LoVo (cell line): ENCODE data around the gene LILRB2.
"Not testable (repeated sequence)": the region's sequence is repeated elsewhere in the genome, so short reads cannot be mapped to it uniquely, and the experiment has no call there.

Experiments
- DNase-seq: peaks from one replicate; pipeline ENCODE4 v3.0.0-alpha.2; 2016; ENCODE audit warnings: low spot score

LILRB2 gene

GRCh38 chr19:54271587-54271986, 9.3 kb downstream of the LILRB2 start:
- DNase-seq: not testable (repeated sequence)

GRCh38 chr19:54271106-54271505, 9.8 kb downstream of the LILRB2 start:
- DNase-seq: no peak

- no peak for DNase-seq
Measured at GRCh38 chr19:54268936-54269335, 12.0 kb downstream of the LILRB2 start.

DNA sequence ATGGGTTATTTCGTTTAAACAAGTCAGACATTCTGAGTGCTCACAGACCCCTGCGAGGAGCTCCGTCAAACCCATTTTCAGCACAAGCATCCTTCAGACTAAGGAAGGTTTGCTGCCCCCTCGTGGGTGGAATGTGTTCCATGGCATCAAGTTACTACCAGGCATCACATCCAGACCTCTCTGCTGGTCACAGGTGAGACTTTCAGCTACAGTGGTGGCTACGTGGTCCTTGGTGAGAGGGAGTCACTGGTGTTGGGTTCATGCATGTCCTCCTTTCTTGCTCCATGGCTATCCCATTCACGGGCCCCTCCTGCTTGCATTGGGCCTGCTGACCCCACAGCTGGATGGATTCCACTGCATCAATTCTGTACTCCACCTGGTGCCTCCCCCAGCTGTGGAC, 14.8 kb downstream of the LILRB2 start:
- peak; percentile 79 for DNase-seq

- no peak for DNase-seq
Measured at GRCh38 chr19:54262470-54262869, 18.4 kb downstream of the LILRB2 start.

GRCh38 chr19:54262066-54262465, 18.8 kb downstream of the LILRB2 start:
- no peak for DNase-seq

- no peak for DNase-seq
Measured at GRCh38 chr19:54257116-54257480, 23.8 kb downstream of the LILRB2 start, which contains the start of gene LILRB5. LILRB5 (minus strand) TSS chr19:54257273; CDS start chr19:54257193, 80 bp downstream.

- DNase-seq: no peak
Measured at GRCh38 chr19:54256250-54257115, 24.4 kb downstream of the LILRB2 start.

DNA sequence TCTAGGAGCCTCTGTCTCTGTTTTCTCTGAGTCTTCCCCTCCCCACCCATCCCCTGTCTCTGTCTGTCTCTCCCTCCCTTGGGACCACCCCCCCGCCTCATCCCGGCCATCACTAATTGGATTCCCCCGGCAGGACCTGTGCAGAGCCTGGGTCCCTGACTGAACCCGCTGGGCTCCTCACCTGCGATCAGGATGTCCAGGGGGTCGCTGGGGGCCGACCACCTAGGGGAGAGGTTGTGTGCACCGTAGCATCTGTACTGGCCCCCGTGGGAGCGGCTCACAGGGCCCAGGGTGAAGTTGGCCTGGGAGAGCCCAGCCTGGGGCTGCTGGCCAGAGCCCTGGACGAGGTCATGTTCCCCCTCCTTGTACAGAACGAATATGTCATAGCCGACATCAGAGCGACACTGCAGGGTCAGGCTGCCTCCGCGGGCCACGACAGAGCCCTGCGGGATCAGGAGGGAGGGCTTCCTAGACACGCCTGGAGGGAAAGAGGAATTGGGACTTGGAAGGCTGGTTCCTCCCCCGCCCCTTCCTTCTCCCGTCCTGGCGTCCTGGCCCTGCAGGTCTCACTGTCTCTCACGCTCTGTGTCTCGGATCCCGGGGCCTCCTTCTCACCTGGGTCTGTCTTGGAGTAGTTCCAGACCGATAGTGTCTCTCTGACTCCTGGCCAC, 25.7 kb downstream of the LILRB2 start:
- no peak for DNase-seq

DNA sequence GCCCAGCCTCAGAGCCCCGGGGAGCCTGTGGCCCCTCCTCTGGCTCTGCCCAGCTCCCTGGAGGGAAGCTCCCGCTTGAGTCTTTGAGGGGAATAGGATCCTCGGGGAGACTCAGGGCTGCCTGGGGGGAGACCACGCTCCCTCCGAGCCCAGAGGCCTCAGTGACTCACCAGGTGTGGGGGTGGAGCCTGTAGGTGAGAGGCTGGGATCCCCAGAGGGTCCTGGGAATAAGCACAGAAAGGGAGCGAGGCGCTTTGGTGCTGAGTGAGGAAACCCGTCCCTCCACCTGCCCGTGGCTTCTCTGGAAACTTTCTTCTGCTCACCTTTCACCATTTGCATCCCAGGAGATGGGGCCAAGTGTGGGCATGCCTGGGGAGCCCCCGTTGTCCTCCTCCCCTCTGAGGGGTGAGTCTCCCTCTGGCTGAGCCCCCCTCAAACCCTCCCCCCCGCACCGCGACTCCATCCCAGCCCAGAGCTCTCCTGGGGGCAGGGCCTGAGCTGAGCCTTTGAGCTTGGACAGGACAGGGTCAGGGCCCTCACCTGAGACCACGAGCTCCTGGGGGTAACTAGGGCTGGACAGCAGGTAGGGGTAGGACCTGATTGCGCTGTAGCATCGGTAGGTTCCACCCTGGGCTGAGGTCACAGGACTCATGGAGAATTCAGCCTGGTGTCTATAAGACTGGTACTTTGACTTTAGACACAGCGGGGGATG, 26.6 kb downstream of the LILRB2 start:
- DNase-seq: no peak

DNA sequence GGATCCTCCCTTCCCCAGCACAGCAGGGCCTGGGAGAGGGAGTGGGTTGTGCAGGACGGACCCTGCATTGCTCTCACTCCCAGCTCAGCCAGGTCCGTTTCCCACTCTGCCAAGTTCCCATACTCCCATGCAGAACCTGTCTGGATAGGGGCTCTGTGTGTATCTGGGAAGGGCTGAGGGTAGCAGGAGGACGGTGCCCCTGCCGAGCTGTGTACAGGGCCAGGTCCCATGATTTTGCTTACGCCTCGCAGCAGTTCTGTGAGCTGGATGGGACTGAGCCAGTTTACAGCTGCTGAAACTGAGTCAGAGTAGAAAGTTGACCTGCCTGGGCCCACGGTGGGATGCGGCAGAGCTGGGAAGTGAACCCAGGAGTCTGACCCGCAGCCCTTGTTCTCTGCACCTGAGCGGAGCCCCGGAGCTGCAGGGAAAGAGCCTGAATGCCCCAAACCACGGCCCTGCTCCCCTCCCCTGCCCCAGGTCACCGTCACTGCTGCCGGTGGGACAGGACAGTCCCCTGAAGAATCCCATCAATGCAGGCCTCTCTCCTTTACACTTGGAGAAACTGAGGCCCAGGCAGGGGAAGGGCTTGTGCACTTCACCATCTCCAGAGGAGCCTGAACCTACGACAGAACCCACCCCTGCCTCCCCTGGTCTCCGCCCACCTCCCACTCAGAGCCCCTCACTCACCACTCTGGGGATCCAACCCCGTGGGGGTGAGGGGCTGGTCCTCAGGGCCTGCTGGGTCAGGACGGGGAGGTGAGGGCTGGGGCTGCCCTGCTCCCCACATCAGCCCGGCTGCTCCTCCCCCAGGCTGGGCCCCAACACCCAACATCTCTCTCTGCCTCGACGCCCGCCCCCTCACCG, 27.3 kb downstream of the LILRB2 start:
- no peak for DNase-seq

GRCh38 chr19:54252845-54253244, 28.1 kb downstream of the LILRB2 start:
- no peak for DNase-seq

GRCh38 chr19:54252243-54252642, 28.7 kb downstream of the LILRB2 start:
- no peak for DNase-seq

- no peak for DNase-seq
Measured at GRCh38 chr19:54248016-54248601, 32.8 kb downstream of the LILRB2 start.

DNA sequence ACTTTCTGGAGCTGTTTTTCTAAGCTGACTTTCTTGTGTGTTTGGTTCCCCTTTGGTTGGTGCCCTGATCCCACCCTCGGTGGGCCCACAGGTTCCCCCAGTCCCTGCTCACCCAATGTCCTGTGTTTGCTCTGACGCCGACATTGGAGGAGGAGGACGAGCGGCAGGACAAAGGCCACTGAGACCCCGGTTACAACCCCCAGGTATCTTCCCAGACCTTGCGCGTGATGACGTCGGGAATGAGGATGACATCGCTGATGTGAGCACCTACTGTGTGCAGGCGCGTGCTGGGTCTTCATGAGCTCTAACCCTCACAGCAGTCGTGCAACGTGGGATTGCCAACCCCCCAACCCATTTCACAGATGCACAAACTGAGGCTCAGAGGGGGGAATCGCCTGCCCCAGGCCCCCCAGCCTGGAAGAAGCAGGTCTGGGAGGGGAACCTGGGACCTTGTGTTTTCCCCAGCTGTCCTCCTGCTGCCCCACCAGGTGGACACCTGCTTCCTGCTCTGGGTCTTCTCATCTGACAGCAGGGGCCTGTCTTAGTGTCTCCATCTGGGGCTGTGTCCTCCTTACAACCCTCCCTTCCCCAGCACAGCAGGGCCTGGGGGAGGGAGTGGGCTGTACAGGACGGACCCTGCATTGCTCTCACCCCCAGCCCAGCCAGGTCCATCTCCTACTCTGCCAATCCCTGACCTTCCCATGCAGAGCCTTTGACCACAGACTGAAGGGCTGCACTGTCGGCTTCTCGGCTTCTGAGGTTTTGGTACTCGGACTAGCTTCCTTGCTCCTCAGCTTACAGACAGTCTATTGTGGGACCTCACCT, 33.6 kb downstream of the LILRB2 start:
- no peak for DNase-seq

- DNase-seq: no peak
Measured at GRCh38 chr19:54245936-54246335, 35.0 kb downstream of the LILRB2 start.

DNA sequence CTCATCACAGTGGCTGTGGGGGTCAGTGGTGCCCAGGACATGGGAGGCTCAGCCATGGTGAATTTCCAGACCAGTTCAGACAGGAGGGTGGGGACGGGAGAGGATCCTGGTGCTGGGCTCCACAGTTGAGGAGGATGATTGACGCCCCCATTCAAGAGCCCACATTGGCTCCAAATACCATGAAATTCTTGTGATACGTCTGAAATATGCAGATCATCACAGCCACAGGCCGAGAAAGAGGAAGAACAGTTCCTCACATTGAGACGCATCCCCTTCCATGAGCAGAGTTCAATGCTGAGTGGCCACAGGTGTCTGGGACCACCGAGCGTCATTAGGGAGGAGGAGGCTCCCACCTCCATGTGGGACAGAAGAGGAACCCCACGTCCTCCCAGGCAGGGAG, 37.1 kb downstream of the LILRB2 start:
- DNase-seq: not testable (repeated sequence)

DNA sequence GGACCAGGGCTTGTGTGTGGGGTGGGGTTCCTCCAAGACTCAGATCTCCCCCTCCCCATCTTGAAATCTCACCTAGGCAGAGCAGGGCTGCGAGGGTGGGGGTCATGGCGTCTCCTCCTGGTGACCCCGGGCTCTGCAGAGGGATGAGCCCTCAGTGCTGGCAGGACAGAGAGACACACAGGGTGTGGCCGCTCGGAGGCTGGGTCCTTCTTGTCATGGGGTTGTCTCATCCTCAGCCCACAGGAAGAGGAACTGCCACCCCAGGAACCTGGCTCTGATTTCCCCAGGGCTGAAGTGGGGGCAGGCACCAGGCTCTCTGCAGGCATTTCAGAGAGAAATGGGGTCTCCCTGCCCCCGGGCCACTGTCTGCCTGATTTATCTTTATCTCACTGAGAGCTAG, 38.3 kb downstream of the LILRB2 start, which contains the start of gene LILRA6:
Gene LILRA6, minus strand, starts transcription at position 145 of the 400 bp plus-strand sequence.
- not testable (repeated sequence) for DNase-seq

DNA sequence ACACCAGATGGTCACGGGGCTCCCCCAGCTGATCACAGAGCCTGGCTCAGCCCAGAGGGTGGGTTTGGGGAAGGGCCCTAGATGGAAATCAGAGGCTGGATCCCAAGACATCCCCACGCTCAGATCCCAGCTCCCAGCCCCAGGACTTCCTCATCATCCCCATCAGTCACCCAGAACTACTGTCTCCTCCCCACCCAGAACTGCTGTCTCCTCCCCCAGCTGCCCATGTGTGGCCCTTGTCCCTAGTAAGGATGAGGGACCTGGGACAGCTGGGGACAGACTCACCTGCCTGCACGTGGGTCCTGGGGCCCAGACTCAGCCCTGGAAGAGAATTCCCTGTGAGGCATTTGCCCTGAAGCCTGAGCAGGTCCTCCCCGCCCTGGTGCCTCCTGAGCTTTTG, 38.7 kb downstream of the LILRB2 start:
- DNase-seq: not testable (repeated sequence)
